Coronary artery (tissue), 2 donors: Measurements from ENCODE around the gene HSPH1.

ENCODE experiments used
- DNase-seq: peaks from one replicate; pipeline ENCODE4 v3.0.0-alpha.2; 2017; ENCODE audit warnings: low spot score
- H3K27ac ChIP-seq, 2 donors: fragments of 200-600 bp; sonication (generic); one replicate each; pipeline ENCODE4 v1.5.1; 2016 to 2019
- H3K4me3 ChIP-seq: fragments of 200-600 bp; sonication (generic); 2 replicates; pipeline ENCODE4 v1.5.1; 2016; ENCODE audit warnings: mild to moderate bottlenecking, moderate library complexity
- TF ChIP-seq, protein P1 (sequence below): fragments of 200-600 bp; sonication (generic); IDR thresholded peaks from one replicate; pipeline ENCODE4 v1.5.1; 2019; ENCODE audit warnings: antibody characterized with exemption

The HSPH1 gene

DNA sequence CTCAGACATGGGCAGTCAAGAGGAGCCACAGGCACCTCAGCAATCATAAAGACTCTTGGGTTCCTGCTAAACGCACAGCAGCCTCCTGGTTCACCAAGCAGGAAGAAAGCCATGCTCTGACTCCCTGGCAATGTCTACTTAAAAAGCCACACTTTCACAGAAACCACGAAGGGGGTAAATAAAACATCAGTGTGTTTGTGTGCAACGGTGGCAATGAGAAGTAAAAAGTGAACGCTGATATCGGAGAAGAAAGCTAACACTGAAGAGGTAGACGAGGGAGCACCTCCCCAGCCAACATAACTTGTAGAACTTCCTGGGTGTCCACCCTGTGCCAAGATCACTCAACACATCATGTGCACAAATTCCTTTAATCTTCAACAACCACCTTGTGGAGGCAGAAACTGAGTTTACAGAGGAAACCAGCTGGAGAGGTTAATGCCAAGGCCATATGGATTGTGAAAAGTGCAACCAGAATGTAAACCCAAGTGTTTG lies 30.2 kb downstream of the HSPH1 start:
- Histone ChIP-seq H3K27ac (no peak overlapping the region), H3K4me3 (no peak overlapping the region)
- TF ChIP-seq, protein P1, sequence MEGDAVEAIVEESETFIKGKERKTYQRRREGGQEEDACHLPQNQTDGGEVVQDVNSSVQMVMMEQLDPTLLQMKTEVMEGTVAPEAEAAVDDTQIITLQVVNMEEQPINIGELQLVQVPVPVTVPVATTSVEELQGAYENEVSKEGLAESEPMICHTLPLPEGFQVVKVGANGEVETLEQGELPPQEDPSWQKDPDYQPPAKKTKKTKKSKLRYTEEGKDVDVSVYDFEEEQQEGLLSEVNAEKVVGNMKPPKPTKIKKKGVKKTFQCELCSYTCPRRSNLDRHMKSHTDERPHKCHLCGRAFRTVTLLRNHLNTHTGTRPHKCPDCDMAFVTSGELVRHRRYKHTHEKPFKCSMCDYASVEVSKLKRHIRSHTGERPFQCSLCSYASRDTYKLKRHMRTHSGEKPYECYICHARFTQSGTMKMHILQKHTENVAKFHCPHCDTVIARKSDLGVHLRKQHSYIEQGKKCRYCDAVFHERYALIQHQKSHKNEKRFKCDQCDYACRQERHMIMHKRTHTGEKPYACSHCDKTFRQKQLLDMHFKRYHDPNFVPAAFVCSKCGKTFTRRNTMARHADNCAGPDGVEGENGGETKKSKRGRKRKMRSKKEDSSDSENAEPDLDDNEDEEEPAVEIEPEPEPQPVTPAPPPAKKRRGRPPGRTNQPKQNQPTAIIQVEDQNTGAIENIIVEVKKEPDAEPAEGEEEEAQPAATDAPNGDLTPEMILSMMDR: no peak
- DNase-seq: no peak

DNA sequence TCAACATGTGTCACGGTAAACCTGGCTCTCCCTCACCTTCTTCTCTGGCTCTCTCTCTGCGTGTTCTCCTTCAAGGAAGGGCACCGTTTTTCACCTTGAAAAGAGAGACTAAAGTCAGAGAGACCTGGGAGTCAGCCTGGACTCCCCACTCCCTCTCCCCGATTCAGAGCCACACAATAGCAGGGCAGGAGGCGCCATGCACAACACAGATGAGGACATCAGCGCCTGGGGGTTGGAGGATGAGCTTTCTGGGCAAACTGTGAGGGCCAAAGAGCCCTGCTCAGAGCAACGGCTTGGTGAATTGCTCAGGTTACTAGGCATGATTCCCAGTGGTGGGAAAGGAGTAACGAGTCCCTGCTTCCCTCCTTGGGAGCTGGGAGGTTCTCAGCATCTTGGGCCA lies 32.3 kb downstream of the HSPH1 start:
- no peak for DNase-seq
- TF ChIP-seq, protein P1: no peak
- no peak overlapping the region for H3K4me3 ChIP-seq
- no peak overlapping the region for H3K27ac ChIP-seq

DNA sequence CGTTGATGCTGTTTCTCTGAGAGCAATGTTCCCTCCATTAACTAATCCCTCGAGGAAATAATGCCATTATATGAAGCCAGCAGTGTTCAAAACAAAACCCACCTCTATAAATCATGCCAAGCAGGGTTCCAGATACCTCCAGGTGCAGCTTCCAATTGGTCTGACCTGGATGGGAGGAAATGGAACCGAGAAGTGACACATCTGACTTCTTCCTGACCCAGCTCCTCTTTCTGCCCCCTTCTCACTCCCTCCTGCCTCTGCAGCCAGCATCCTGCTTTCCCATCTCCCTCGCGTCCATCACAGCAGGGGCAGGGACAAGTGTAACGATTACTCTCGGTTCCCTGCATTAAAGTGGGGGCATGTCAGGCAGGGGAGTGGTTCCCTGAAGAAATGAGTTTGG lies 37.5 kb downstream of the HSPH1 start:
- TF ChIP-seq, protein P1: no peak
- Histone ChIP-seq H3K27ac (no peak overlapping the region), H3K4me3 (no peak overlapping the region)
- peak; percentile 29 for DNase-seq

DNA sequence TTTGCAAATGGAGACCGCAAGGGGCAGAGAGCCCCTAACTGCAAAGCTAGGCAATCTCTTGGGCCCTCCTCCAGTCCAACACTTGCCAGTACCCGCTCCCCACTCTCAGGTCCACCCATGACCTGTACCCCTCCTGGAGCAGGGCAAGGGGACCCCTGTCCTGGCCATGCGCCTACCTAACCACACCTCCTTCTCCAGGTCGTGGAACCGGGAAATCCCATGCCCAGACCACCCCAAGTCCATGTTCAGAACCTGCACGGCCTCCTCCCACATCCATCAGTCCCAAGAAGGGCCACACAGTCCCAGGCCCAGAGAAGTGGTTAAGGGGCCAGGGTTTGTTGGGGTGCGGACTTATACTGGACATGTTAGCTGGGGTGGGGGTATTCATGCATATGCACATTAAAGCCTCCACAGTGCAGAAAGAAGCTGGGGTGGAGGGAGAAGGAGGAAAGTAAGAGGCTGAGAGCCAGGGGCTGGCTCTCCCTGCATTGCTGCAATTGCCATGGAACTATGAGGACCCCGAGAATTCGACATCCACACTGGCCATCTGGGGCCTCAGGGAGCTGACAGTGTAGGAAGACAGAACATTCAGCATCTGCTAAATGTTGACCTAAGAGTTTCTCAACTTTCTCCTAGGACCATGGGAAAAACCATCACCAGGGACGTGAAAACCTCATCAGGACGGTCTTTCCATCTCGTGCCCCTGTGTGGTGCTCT lies 39.0 kb downstream of the HSPH1 start:
- TF ChIP-seq, protein P1: no peak
- no peak overlapping the region for H3K27ac ChIP-seq
- peak; percentile 59 for DNase-seq
- H3K4me3 ChIP-seq: no peak overlapping the region

DNA sequence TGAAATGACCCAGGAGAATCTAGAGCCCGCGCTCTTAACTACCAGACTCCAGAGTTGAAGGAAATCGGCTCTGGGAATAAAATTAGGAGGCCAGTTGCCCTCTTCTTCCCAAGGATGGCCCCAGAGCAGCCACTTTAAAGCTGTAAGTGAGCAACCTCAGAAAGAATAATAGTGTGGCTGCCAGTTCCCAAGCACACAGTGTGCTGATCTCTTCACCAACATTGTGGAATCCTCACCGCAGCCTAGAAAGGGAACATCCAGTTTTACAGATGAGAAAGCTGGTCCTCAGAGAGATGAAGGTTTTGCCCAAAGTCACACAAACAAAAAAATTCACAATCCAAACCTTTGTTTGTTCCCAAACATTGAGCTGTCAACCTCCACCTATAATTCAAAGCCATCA lies 39.6 kb downstream of the HSPH1 start:
- DNase-seq: no peak
- Histone ChIP-seq H3K27ac (no peak overlapping the region), H3K4me3 (no peak overlapping the region)
- TF ChIP-seq, protein P1: no peak

DNA sequence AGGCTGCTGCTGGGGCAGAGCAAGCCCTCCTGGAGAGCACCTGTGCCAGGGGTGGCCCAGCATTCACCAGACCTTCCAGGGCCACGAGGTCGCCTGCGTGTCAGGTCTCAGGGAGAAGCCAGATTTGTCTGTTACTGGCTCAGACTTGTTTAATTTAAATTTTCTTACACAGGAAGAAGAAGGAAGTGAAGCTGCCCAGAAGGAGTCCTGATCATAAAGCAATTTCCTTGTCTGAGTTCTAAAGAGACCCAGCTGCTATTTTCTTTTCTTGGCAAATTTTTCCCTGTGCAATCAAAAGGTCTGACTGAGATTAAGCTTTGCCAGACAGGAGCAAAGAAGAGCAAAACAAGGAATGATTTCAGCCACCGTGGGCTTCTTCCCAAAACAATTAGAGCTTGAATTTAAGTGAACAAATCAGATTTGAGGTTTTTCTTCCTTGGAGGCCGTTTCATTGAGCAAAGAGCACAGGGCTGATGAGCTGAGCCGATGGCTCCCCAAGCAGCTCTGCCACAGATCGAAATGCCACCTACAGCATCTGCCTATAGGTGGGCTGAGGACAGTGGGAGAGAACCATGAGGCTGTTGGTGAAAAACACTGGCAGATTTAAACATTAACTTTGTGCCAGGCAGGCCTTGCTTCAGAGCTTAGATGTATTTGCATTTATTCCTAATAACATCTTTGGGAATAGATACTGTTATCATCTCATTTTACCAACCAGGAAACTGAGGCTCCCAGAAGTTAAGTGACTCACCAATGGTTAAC lies 40.1 kb downstream of the HSPH1 start:
- H3K4me3 ChIP-seq: no peak overlapping the region
- TF ChIP-seq, protein P1: no peak
- no peak for DNase-seq
- no peak overlapping the region for H3K27ac ChIP-seq
